Measurements from ENCODE around the gene PCDHGA1. TPM values are rescaled to one million over a fixed set of nuclear protein-coding genes. Genes with fewer than 3 reads are reported as not detected.
"Not testable (repeated sequence)": the region's sequence is repeated elsewhere in the genome, so short reads cannot be mapped to it uniquely, and the experiment has no call there.

The PCDHGA1 gene
- total RNA-seq = 0.44 TPM
- under 1 TPM; 0.49 to 0.86 (median 0.64) TPM for polyA plus RNA-seq (ENCODE audit: insufficient read depth in 1 of 8, insufficient read length in 8 of 8, low replicate concordance in 1 of 8)
- long read RNA-seq, donor 1 = 0 reads
- long read RNA-seq, donor 2 = 0 reads
- long read RNA-seq, donor 3, full-length matches to known transcripts = 2 of 2 reads
- long read RNA-seq, donor 3, partial matches to known transcripts = 0 of 2 reads
- long read RNA-seq, donor 3, other reads (novel, unspliced or antisense) = 0 of 2 reads
- long read RNA-seq, donor 4 = 0 reads
- long read RNA-seq, donor 5, full-length matches to known transcripts = 1 of 1 reads
- long read RNA-seq, donor 5, partial matches to known transcripts = 0 of 1 reads
- long read RNA-seq, donor 5, other reads (novel, unspliced or antisense) = 0 of 1 reads
- long read RNA-seq, donor 6 = 0 reads
- long read RNA-seq, donor 7, full-length matches to known transcripts = 1 of 1 reads
- long read RNA-seq, donor 7, partial matches to known transcripts = 0 of 1 reads
- long read RNA-seq, donor 7, other reads (novel, unspliced or antisense) = 0 of 1 reads
- long read RNA-seq, donor 8, full-length matches to known transcripts = 1 of 1 reads
- long read RNA-seq, donor 8, partial matches to known transcripts = 0 of 1 reads
- long read RNA-seq, donor 8, other reads (novel, unspliced or antisense) = 0 of 1 reads
- long read RNA-seq, donor 9 = 0 reads
- long read RNA-seq, donor 10 = 0 reads
- long read RNA-seq, donor 11 = 0 reads

- 26% methylated on average over 10 of the region's 21 CpGs for WGBS (ENCODE audit: insufficient coverage)
- Histone ChIP-seq H3K4me3 (ENCODE audit: low read length) (no peak within 1 kb of the TSS), H3K27me3 (ENCODE audit: control insufficient read depth, insufficient read depth, low read length) (peaks cover 3% of the 10 kb centered on the region), H3K27ac (ENCODE audit: low read length) (no peak within 1 kb of the TSS), H3K36me3 (ENCODE audit: control insufficient read depth, insufficient read depth, low read length) (no peaks in the 10 kb centered on the region), H3K4me1 (ENCODE audit: control insufficient read depth, insufficient read depth, low read length) (no peaks in the 10 kb centered on the region), H3K9me3 (replicated peaks; ENCODE audit: control insufficient read depth, low read depth, low read length) (peaks cover 47% of the 10 kb centered on the region)
- peak; percentile 2 for DNase-seq
Measured at GRCh38 chr5:141330299-141331080, at the start of gene PCDHGA1. TSS of gene PCDHGA1 (plus strand) at chr5:141330514.

- peaks cover 82% of the 10 kb centered on the region for H3K9me3 ChIP-seq (replicated peaks; ENCODE audit: control insufficient read depth, low read depth, low read length)
- no peak overlapping the region for H3K4me3 ChIP-seq (ENCODE audit: low read length)
- WGBS (ENCODE audit: insufficient coverage) = 96% methylated on average over 4 of the region's 4 CpGs
- H3K27me3 ChIP-seq (ENCODE audit: control insufficient read depth, insufficient read depth, low read length) = no peaks in the 10 kb centered on the region
- H3K27ac ChIP-seq (ENCODE audit: low read length) = no peak overlapping the region
- no peak for DNase-seq
- H3K4me1 ChIP-seq (ENCODE audit: control insufficient read depth, insufficient read depth, low read length) = no peaks in the 10 kb centered on the region
- H3K36me3 ChIP-seq (ENCODE audit: control insufficient read depth, insufficient read depth, low read length) = no peaks in the 10 kb centered on the region
Measured at GRCh38 chr5:141298376-141298775, 31.9 kb upstream of the PCDHGA1 start.

GRCh38 chr5:141303756-141304155 is 26.6 kb upstream of the PCDHGA1 start, which contains the start of gene SLC25A2:
TSS of gene SLC25A2 (minus strand) at chr5:141304049. CDS start at chr5:141303865, 184 bp downstream.
- no peaks in the 10 kb centered on the region for H3K4me1 ChIP-seq (ENCODE audit: control insufficient read depth, insufficient read depth, low read length)
- no peaks in the 10 kb centered on the region for H3K27me3 ChIP-seq (ENCODE audit: control insufficient read depth, insufficient read depth, low read length)
- peaks cover 78% of the 10 kb centered on the region for H3K9me3 ChIP-seq (replicated peaks; ENCODE audit: control insufficient read depth, low read depth, low read length)
- DNase-seq = no peak
- no peaks in the 10 kb centered on the region for H3K36me3 ChIP-seq (ENCODE audit: control insufficient read depth, insufficient read depth, low read length)
- whole genome bisulfite sequencing (ENCODE audit: insufficient coverage) = 32% methylated on average over 30 of the region's 36 CpGs
- no peak within 1 kb of the TSS for H3K27ac ChIP-seq (ENCODE audit: low read length)
- H3K4me3 ChIP-seq (ENCODE audit: low read length) = no peak within 1 kb of the TSS

GRCh38 chr5:141306630-141307029 is 23.7 kb upstream of the PCDHGA1 start:
- WGBS (ENCODE audit: insufficient coverage) = no CpG with 5 or more reads among the region's 1 CpG
- Histone ChIP-seq H3K4me1 (ENCODE audit: control insufficient read depth, insufficient read depth, low read length) (no peaks in the 10 kb centered on the region), H3K36me3 (ENCODE audit: control insufficient read depth, insufficient read depth, low read length) (no peaks in the 10 kb centered on the region), H3K27ac (ENCODE audit: low read length) (no peak overlapping the region), H3K27me3 (ENCODE audit: control insufficient read depth, insufficient read depth, low read length) (no peaks in the 10 kb centered on the region), H3K4me3 (ENCODE audit: low read length) (no peak overlapping the region), H3K9me3 (replicated peaks; ENCODE audit: control insufficient read depth, low read depth, low read length) (peaks cover 69% of the 10 kb centered on the region)
- DNase-seq = no peak

GRCh38 chr5:141313711-141314110 is 16.6 kb upstream of the PCDHGA1 start:
- Histone ChIP-seq H3K36me3 (ENCODE audit: control insufficient read depth, insufficient read depth, low read length) (peaks cover 6% of the 10 kb centered on the region), H3K4me3 (ENCODE audit: low read length) (no peak overlapping the region), H3K4me1 (ENCODE audit: control insufficient read depth, insufficient read depth, low read length) (no peaks in the 10 kb centered on the region), H3K27me3 (ENCODE audit: control insufficient read depth, insufficient read depth, low read length) (no peaks in the 10 kb centered on the region), H3K9me3 (replicated peaks; ENCODE audit: control insufficient read depth, low read depth, low read length) (peaks cover 66% of the 10 kb centered on the region), H3K27ac (ENCODE audit: low read length) (no peak overlapping the region)
- DNase-seq = no peak

GRCh38 chr5:141316963-141317362 is 13.4 kb upstream of the PCDHGA1 start:
- H3K27ac ChIP-seq (ENCODE audit: low read length); DNase-seq; H3K4me1 ChIP-seq (ENCODE audit: control insufficient read depth, insufficient read depth, low read length); H3K27me3 ChIP-seq (ENCODE audit: control insufficient read depth, insufficient read depth, low read length); H3K4me3 ChIP-seq (ENCODE audit: low read length): not testable (repeated sequence)
- Histone ChIP-seq H3K36me3 (ENCODE audit: control insufficient read depth, insufficient read depth, low read length) (peaks cover 17% of the 10 kb centered on the region), H3K9me3 (replicated peaks; ENCODE audit: control insufficient read depth, low read depth, low read length) (peaks cover 67% of the 10 kb centered on the region)
- no CpG with 5 or more reads among the region's 4 CpGs for WGBS (ENCODE audit: insufficient coverage)

GRCh38 chr5:141319202-141319601 is 11.1 kb upstream of the PCDHGA1 start:
- peaks cover 63% of the 10 kb centered on the region for H3K9me3 ChIP-seq (replicated peaks; ENCODE audit: control insufficient read depth, low read depth, low read length)
- H3K27me3 ChIP-seq (ENCODE audit: control insufficient read depth, insufficient read depth, low read length) = no peaks in the 10 kb centered on the region
- peaks cover 17% of the 10 kb centered on the region for H3K36me3 ChIP-seq (ENCODE audit: control insufficient read depth, insufficient read depth, low read length)
- peaks cover 5% of the 10 kb centered on the region for H3K4me1 ChIP-seq (ENCODE audit: control insufficient read depth, insufficient read depth, low read length)
- H3K27ac ChIP-seq (ENCODE audit: low read length) = no peak overlapping the region
- no peak for DNase-seq
- H3K4me3 ChIP-seq (ENCODE audit: low read length) = no peak overlapping the region
- WGBS (ENCODE audit: insufficient coverage) = 94% methylated on average over 6 of the region's 6 CpGs

GRCh38 chr5:141319699-141320098 is 10.6 kb upstream of the PCDHGA1 start:
- peaks cover 58% of the 10 kb centered on the region for H3K9me3 ChIP-seq (replicated peaks; ENCODE audit: control insufficient read depth, low read depth, low read length)
- WGBS (ENCODE audit: insufficient coverage) = 75% methylated on average over 5 of the region's 5 CpGs

GRCh38 chr5:141320225-141321169 is 9.8 kb upstream of the PCDHGA1 start, which contains the start of gene TAF7:
TSS of gene TAF7 (minus strand) at chr5:141320784. CDS start at chr5:141320044, 740 bp downstream.
- H3K27ac ChIP-seq (ENCODE audit: low read length) = peak within 1 kb of the TSS; percentile 100
- H3K27me3 ChIP-seq (ENCODE audit: control insufficient read depth, insufficient read depth, low read length) = no peaks in the 10 kb centered on the region
- peaks cover 5% of the 10 kb centered on the region for H3K4me1 ChIP-seq (ENCODE audit: control insufficient read depth, insufficient read depth, low read length)
- H3K4me3 ChIP-seq (ENCODE audit: low read length) = peak within 1 kb of the TSS; percentile 92
- DNase-seq = peak; percentile 97
- peaks cover 14% of the 10 kb centered on the region for H3K36me3 ChIP-seq (ENCODE audit: control insufficient read depth, insufficient read depth, low read length)
- under 1% methylated on average over 53 of the region's 67 CpGs for WGBS (ENCODE audit: insufficient coverage)
- H3K9me3 ChIP-seq (replicated peaks; ENCODE audit: control insufficient read depth, low read depth, low read length) = peaks cover 50% of the 10 kb centered on the region

More at GRCh38 chr5:141319699-141320098, 10.6 kb upstream of the PCDHGA1 start:
- H3K36me3 ChIP-seq (ENCODE audit: control insufficient read depth, insufficient read depth, low read length) = peaks cover 17% of the 10 kb centered on the region
- no peaks in the 10 kb centered on the region for H3K27me3 ChIP-seq (ENCODE audit: control insufficient read depth, insufficient read depth, low read length)
- peak overlapping the region; percentile 100 for H3K27ac ChIP-seq (ENCODE audit: low read length)
- H3K4me1 ChIP-seq (ENCODE audit: control insufficient read depth, insufficient read depth, low read length) = peaks cover 5% of the 10 kb centered on the region
- DNase-seq = no peak
- H3K4me3 ChIP-seq (ENCODE audit: low read length) = peak overlapping the region; percentile 92
